GM12878 (cell line): Measurements from ENCODE around the gene PHLPP1. TPM values are rescaled to one million over a fixed set of nuclear protein-coding genes. Genes with fewer than 3 reads are reported as not detected.

Experiments used
- ATAC-seq: fragments of 200-7000 bp; cut with Tn5 transposase; 3 replicates; pipeline ENCODE4 v1.9.1; 2020; ENCODE audit warnings: mild to moderate bottlenecking, moderate library complexity
- BruUV-seq: library from RNA; stranded (reverse); fragments of 400-500 nt; replicated peaks from 2 replicates; lab custom pipeline; 2021; lab: Mats Ljungman, UMichigan
- CTCF ChIA-PET: fragments of 300-600 bp; sonication (Branson Sonifier 250); formaldehyde crosslinking; extraction: SDS; loops from one replicate; lab custom pipeline; 2021; ENCODE audit warnings: inconsistent platforms; lab: Yijun Ruan, JAX
- POLR2A ChIA-PET: fragments of 350-600 bp; formaldehyde crosslinking; extraction: SDS; loops from one replicate; lab custom pipeline; 2021; ENCODE audit warnings: inconsistent platforms; lab: Charles Lee
- RAD21 ChIA-PET: fragments of 300-600 bp; sonication (Branson Sonifier 250); formaldehyde crosslinking; loops from one replicate; lab custom pipeline; 2023; ENCODE audit warnings: antibody characterized with exemption; ENCODE audit not compliant: unreplicated experiment; lab: Charles Lee
- SMC1A ChIA-PET: fragments of 300-600 bp; sonication (Branson Sonifier 250); formaldehyde crosslinking; loops from one replicate; lab custom pipeline; 2023; ENCODE audit not compliant: unreplicated experiment, uncharacterized antibody; lab: Charles Lee
- DNase-seq: peaks from one replicate; pipeline ENCODE4 v3.0.0-alpha.2; 2011; ENCODE audit warnings: low read depth, low spot score
- FAIRE-seq: peaks from 3 replicates; lab custom pipeline; 2011; peaks lifted over from hg19 to GRCh38; lab: Jason Lieb, UNC
- H2AFZ ChIP-seq: 2 replicates; pipeline ENCODE4 v1.6.0; 2011; ENCODE audit warnings: low read depth, low read length, control low read depth; ENCODE audit not compliant: control insufficient read depth
- H3K27ac ChIP-seq: 2 replicates; pipeline ENCODE4 v1.5.1; 2011; ENCODE audit warnings: control low read depth; ENCODE audit not compliant: control insufficient read depth, insufficient read depth
- H3K27me3 ChIP-seq, 2 experiments: replicated peaks in 1 of 2; 2 replicates each; pipeline versions ENCODE4 v1.6.0 to v1.6.1; 2011; ENCODE audit warnings: low read length in 1 of 2; ENCODE audit not compliant: control insufficient read depth in 2 of 2, insufficient read depth in 2 of 2
- H3K36me3 ChIP-seq, 2 experiments: 2 replicates each; pipeline ENCODE4 v1.5.1; 2011; ENCODE audit warnings: low read length in 1 of 2; ENCODE audit not compliant: control insufficient read depth in 2 of 2, insufficient read depth in 2 of 2
- H3K4me1 ChIP-seq: 2 replicates; pipeline ENCODE4 v1.6.1; 2011; ENCODE audit warnings: mild to moderate bottlenecking, low read length, moderate library complexity, mixed read lengths; ENCODE audit not compliant: control insufficient read depth, insufficient read depth
- H3K4me2 ChIP-seq: 2 replicates; pipeline ENCODE4 v1.6.0; 2011; ENCODE audit warnings: control low read depth; ENCODE audit not compliant: control insufficient read depth, insufficient read depth
- H3K4me3 ChIP-seq: fragments of 200-600 bp; sonication (generic); 2 replicates; pipeline ENCODE4 v1.5.1; 2016
- H3K79me2 ChIP-seq: 2 replicates; pipeline ENCODE4 v1.6.0; 2011; ENCODE audit warnings: low read length; ENCODE audit not compliant: control insufficient read depth, insufficient read depth
- H3K9ac ChIP-seq: 2 replicates; pipeline ENCODE4 v1.8.0; 2011; ENCODE audit warnings: low read length, control low read depth, mixed read lengths; ENCODE audit not compliant: control insufficient read depth, insufficient read depth
- H3K9me3 ChIP-seq: replicated peaks from 3 replicates; pipeline ENCODE4 v1.5.1; 2011; ENCODE audit warnings: mild to moderate bottlenecking, low read length; ENCODE audit not compliant: control insufficient read depth, insufficient read depth
- H4K20me1 ChIP-seq: 2 replicates; pipeline ENCODE4 v1.6.0; 2011; ENCODE audit not compliant: control insufficient read depth, insufficient read depth
- BHLHE40 ChIP-seq, 2 experiments: fragments of 450-650 bp in 1 of 2; IDR thresholded peaks; 2 replicates each; pipeline ENCODE4 v1.6.1; 2011 to 2017; ENCODE audit warnings: low read depth in 2 of 2, borderline replicate concordance in 1 of 2, improper control_type of control experiment in 1 of 2, low read length in 1 of 2, mild to moderate bottlenecking in 1 of 2
- HCFC1 ChIP-seq: fragments of 150-350 bp; IDR thresholded peaks from 2 replicates; pipeline ENCODE4 v1.6.1; 2014; ENCODE audit warnings: low read length
- NBN ChIP-seq: fragments of 450-650 bp; IDR thresholded peaks from 2 replicates; pipeline ENCODE4 v1.6.1; 2016
- RAD21 ChIP-seq: IDR thresholded peaks from 2 replicates; pipeline ENCODE4 v1.6.1; 2011; ENCODE audit warnings: mild to moderate bottlenecking, low read depth, low read length, moderate library complexity; ENCODE audit not compliant: insufficient read depth
- RFX5 ChIP-seq: IDR thresholded peaks from 2 replicates; pipeline ENCODE4 v1.6.1; 2011; ENCODE audit warnings: low read depth, low read length, improper control_type of control experiment
- SIN3A ChIP-seq: IDR thresholded peaks from 2 replicates; pipeline ENCODE4 v1.6.1; 2012; ENCODE audit warnings: low read depth, low read length, improper control_type of control experiment
- SMAD5 ChIP-seq: IDR thresholded peaks from 2 replicates; pipeline ENCODE4 v1.6.1; 2016; ENCODE audit warnings: antibody characterized with exemption, low read depth
- SMARCA5 ChIP-seq: fragments of 450-650 bp; IDR thresholded peaks from 2 replicates; pipeline ENCODE4 v1.6.1; 2017; ENCODE audit warnings: mild to moderate bottlenecking
- ZNF24 ChIP-seq: fragments of 450-650 bp; IDR thresholded peaks from 2 replicates; pipeline ENCODE4 v1.6.1; 2017; ENCODE audit warnings: antibody characterized with exemption, mild to moderate bottlenecking
- ZSCAN29 ChIP-seq: fragments of 450-650 bp; IDR thresholded peaks from 2 replicates; pipeline ENCODE4 v1.6.1; 2017; ENCODE audit warnings: mild to moderate bottlenecking, moderate library complexity
- whole genome bisulfite sequencing: methylation state at CpG from one replicate; pipeline ENCODE4 v1.1.6; 2016; ENCODE audit warnings: low lambda C conversion rate; ENCODE audit not compliant: insufficient replicate concordance, insufficient coverage; ENCODE audit errors: missing lambda C conversion rate; 5-methylcytosine and 5-hydroxymethylcytosine counted together
- in situ Hi-C: fragments of 300-500 bp; cut with MboI; formaldehyde crosslinking; loops from 9 replicates; pipeline ENCODE4 v1.14.3; 2018; ENCODE audit warnings: mixed read lengths
- intact Hi-C: fragments of 100-400 bp; cut with micrococcal nuclease; formaldehyde crosslinking; loops from one replicate; pipeline ENCODE4 v1.14.2; 2022; ENCODE audit not compliant: unreplicated experiment
- polyA plus RNA-seq, 11 experiments: library from polyadenylated mRNA; depleted of rRNA in 4 of 11; unstranded in 6 of 11; stranded (reverse) in 5 of 11; fragments of >200 nt; fragmentation: Nextera tagmentation in 4 of 11; fragmentation: Illumina TruSeq in 1 of 11; extraction: Ambion mirVana in 4 of 11; extraction: Trizol in 1 of 11; gene quantifications; 1 replicate in 1 of 11; 2 replicates in 10 of 11; pipeline versions ENCODE4 v1.2.1 to v1.2.3, GENCODE V29; 2011 to 2016; ENCODE audit warnings: inconsistent platforms in 2 of 11, missing spikeins in 2 of 11, low read depth in 1 of 11
- total RNA-seq, 4 experiments: library from RNA; depleted of rRNA in 3 of 4; stranded (reverse); fragments of >200 nt in 3 of 4; fragmentation: Illumina TruSeq in 1 of 4; extraction: Trizol in 1 of 4; gene quantifications; 2 replicates each; pipeline versions ENCODE4 v1.2.1 to v1.2.3, GENCODE V29; 2013 to 2021
- TF ChIP-seq, protein P1 (sequence below): fragments of 450-650 bp; IDR thresholded peaks from 2 replicates; pipeline ENCODE4 v1.6.1; 2018; ENCODE audit warnings: mild to moderate bottlenecking, low read depth, moderate library complexity; ENCODE audit not compliant: partially characterized antibody

The PHLPP1 gene
- total and polyA plus RNA-seq, 10 of the 15 experiments (the other 5 are each of a cell fraction or from before 2014, with no cell fraction given), result 0.42 to 7.0 (median 1.9) TPM

DNA sequence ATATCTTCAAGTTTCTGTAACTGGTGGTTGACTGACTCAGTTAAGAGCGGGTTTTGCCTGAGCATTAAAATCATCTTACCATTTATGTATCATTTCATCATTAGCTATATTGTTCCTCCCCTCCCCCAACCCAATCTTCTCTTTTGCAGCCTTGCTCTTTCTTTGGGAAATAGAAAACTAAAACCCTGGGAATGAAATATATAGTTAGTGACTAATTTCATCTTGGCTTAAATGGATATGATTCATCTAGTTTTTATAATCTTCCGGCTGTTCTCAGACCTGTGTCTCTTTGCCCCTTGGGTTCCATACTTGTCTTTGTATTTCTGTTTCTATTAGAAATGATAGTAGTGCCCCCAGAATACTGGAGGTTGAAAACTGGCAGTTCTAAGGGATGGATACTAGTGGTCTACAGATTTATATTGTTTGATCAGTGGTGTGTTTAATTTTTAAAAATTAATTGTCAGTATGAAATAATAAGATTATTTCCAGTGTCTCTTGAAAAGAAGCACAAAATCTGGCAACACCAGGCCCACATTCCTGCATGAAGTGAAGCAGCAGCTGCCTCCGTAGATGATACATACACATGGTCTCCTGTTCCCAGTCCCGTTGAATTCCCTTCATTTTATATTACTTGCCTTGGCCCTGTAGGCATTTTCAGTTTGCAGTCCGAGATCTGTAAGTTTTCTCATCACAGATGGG lies 44.5 kb downstream of the PHLPP1 start:
- peaks cover 4% of the 10 kb centered on the region; the same call in 1 of the 2 replicates for H3K4me1 ChIP-seq
- no peak for ATAC-seq
- no peaks in the 10 kb centered on the region for H3K9me3 ChIP-seq
- TF ChIP-seq ZNF24 (0 out of 2 replicates have a peak, but pooled peaks have one; percentile 45), HCFC1 (no peak), RFX5 (no peak), NBN (no peak)
- TF ChIP-seq, all 136 proteins: peak for 1
- no peaks in the 10 kb centered on the region for H3K27me3 ChIP-seq
- POLR2A ChIA-PET, result no interaction called here
- no peak overlapping the region for H2AFZ ChIP-seq
- DNase-seq (no peak), FAIRE-seq (no peak)
- H3K27ac ChIP-seq, result no peak overlapping the region
- RAD21 ChIA-PET, result no interaction called here
- no peaks in the 10 kb centered on the region; the same call in 1 of the 2 replicates for H3K79me2 ChIP-seq
- CTCF ChIA-PET, result interaction anchor here (1.0 to 1.5 kb wide), 2 partner anchors 15 to 198 kb away, joined by 3 read pairs; no protein-coding TSS in a partner anchor
- H3K9ac ChIP-seq, result no peak overlapping the region
- no TSS peak for BruUV-seq
- in situ Hi-C loops (no loop called here), intact Hi-C loops (no loop called here)
- no peaks in the 10 kb centered on the region for H4K20me1 ChIP-seq
- SMC1A ChIA-PET, result interaction anchor here (0.7 to 2.2 kb wide), 5 partner anchors 9 to 538 kb away, joined by 3 to 5 read pairs (median 3); no protein-coding TSS in a partner anchor
- no peak overlapping the region for H3K4me2 ChIP-seq
- H3K36me3 ChIP-seq, result no peaks in the 10 kb centered on the region
- 81% methylated on average over 5 of the region's 5 CpGs for WGBS
- no peak overlapping the region for H3K4me3 ChIP-seq

DNA sequence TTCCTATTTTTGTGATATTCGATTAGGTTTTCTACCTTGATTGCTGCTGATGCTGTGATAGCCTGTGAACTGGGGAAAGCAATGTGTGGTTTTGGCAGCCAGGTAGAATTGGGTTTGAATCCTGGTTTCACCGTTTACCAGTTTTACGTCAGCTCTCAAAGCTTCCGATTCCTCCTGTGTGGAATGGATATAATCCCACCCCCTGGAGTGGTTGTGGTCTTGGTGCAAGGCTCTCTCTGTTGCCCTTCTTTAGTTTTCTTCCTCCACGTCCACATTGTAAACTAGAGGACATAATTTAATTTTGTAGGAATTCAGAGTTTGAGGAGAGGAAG lies 45.0 kb downstream of the PHLPP1 start:
- SMC1A ChIA-PET, result interaction anchor here (0.7 to 0.9 kb wide), 2 partner anchors 13 to 538 kb away, joined by 3 read pairs; no protein-coding TSS in a partner anchor
- no peak overlapping the region for H3K4me2 ChIP-seq
- intact Hi-C loops, result no loop called here

More for the DNA sequence above, 45.0 kb downstream of the PHLPP1 start:
- Histone ChIP-seq H3K9me3 (no peaks in the 10 kb centered on the region), H3K9ac (no peak overlapping the region), H3K27ac (no peak overlapping the region), H2AFZ (no peak overlapping the region), H3K79me2 (no peaks in the 10 kb centered on the region; the same call in 1 of the 2 replicates), H4K20me1 (no peaks in the 10 kb centered on the region), H3K4me1 (peaks cover 4% of the 10 kb centered on the region; the same call in 1 of the 2 replicates), H3K27me3 (no peaks in the 10 kb centered on the region), H3K4me3 (no peak overlapping the region), H3K36me3 (no peaks in the 10 kb centered on the region)
- BruUV-seq, result no TSS peak
- FAIRE-seq, result no peak
- in situ Hi-C loops, result no loop called here
- TF ChIP-seq SIN3A (no peak), SMAD5 (no peak), SMARCA5 (no peak), RAD21 (no peak), ZSCAN29 (no peak), BHLHE40 (IDR thresholded peaks at IDR 0.05; ENCODE audit: borderline replicate concordance in 1 of 2, low read depth in 2 of 2, low read length in 1 of 2) (no peak)
- TF ChIP-seq, protein P1, sequence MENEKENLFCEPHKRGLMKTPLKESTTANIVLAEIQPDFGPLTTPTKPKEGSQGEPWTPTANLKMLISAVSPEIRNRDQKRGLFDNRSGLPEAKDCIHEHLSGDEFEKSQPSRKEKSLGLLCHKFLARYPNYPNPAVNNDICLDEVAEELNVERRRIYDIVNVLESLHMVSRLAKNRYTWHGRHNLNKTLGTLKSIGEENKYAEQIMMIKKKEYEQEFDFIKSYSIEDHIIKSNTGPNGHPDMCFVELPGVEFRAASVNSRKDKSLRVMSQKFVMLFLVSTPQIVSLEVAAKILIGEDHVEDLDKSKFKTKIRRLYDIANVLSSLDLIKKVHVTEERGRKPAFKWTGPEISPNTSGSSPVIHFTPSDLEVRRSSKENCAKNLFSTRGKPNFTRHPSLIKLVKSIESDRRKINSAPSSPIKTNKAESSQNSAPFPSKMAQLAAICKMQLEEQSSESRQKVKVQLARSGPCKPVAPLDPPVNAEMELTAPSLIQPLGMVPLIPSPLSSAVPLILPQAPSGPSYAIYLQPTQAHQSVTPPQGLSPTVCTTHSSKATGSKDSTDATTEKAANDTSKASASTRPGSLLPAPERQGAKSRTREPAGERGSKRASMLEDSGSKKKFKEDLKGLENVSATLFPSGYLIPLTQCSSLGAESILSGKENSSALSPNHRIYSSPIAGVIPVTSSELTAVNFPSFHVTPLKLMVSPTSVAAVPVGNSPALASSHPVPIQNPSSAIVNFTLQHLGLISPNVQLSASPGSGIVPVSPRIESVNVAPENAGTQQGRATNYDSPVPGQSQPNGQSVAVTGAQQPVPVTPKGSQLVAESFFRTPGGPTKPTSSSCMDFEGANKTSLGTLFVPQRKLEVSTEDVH, result no peak
- POLR2A ChIA-PET, result no interaction called here
- WGBS, result 81% methylated on average over 5 of the region's 5 CpGs
- RAD21 ChIA-PET, result no interaction called here
- CTCF ChIA-PET, result no interaction called here
- DNase-seq, result no peak
- ATAC-seq, result no peak
